Fibroblast of mammary gland (primary cell): ENCODE results near the gene SGO1.
"Not testable (repeated sequence)": the region's sequence is repeated elsewhere in the genome, so short reads cannot be mapped to it uniquely, and the experiment has no call there.

Source experiments
- DNase-seq: peaks from one replicate; pipeline ENCODE4 v3.0.0-alpha.2; 2010; ENCODE audit warnings: low read depth
- H3K4me3 ChIP-seq: 2 replicates; pipeline ENCODE4 v1.5.1; 2011; ENCODE audit warnings: low read depth, mild to moderate bottlenecking, low read length, moderate library complexity; ENCODE audit not compliant: control insufficient read depth
- TF ChIP-seq, protein P1 (sequence below): conservative IDR thresholded peaks from 2 replicates; pipeline ENCODE4 v1.5.1; 2011; ENCODE audit warnings: low read depth, low read length, inconsistent platforms; ENCODE audit not compliant: control insufficient read depth, insufficient read depth

SGO1 gene

DNA sequence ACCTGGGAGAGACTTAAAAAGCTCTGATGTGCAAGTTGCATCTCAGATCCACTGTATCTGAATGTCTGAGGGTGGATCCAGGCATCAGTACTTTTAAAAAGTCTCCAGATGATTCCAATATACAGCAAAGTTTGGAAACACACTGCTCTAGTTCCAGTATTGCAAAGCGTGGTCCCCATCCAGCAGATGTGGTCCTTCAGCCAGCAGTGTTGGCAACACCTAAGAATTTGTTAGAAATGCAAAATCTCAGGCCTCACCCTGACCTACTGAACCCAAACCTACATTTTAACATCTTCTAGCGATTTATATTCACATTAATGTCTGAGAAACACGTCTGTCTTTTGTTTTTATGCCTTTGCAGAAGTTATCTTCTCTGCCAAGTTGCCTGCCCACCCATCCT is 32.2 kb upstream of the SGO1 start:
- H3K4me3 ChIP-seq = no peak overlapping the region
- DNase-seq = no peak
- TF ChIP-seq, protein P1, sequence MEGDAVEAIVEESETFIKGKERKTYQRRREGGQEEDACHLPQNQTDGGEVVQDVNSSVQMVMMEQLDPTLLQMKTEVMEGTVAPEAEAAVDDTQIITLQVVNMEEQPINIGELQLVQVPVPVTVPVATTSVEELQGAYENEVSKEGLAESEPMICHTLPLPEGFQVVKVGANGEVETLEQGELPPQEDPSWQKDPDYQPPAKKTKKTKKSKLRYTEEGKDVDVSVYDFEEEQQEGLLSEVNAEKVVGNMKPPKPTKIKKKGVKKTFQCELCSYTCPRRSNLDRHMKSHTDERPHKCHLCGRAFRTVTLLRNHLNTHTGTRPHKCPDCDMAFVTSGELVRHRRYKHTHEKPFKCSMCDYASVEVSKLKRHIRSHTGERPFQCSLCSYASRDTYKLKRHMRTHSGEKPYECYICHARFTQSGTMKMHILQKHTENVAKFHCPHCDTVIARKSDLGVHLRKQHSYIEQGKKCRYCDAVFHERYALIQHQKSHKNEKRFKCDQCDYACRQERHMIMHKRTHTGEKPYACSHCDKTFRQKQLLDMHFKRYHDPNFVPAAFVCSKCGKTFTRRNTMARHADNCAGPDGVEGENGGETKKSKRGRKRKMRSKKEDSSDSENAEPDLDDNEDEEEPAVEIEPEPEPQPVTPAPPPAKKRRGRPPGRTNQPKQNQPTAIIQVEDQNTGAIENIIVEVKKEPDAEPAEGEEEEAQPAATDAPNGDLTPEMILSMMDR = no peak

DNA sequence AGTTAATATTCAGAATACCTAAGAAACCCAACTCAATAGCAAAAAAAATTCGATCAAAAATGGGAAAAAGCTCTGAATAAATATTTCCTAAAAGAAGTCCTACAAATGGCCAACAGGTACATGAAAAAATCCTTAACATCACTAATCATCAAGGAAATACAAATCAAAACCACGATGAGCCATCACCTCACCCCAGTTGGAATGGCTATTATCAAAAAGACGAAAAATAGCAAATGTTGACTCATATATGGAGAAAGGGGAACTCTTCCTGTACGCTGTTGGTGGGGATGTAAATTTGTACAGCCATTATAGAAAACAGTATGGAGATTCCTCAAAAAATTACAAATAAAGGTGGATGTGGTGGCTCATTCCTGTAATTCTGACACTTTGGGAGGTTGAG is 29.6 kb upstream of the SGO1 start:
- DNase-seq = no peak

GRCh38 chr3:20213491-20213890 is 27.5 kb upstream of the SGO1 start:
- not testable (repeated sequence) for DNase-seq, H3K4me3 ChIP-seq

More for the DNA sequence above, 29.6 kb upstream of the SGO1 start:
- no peak overlapping the region for H3K4me3 ChIP-seq
- TF ChIP-seq, protein P1 = no peak

DNA sequence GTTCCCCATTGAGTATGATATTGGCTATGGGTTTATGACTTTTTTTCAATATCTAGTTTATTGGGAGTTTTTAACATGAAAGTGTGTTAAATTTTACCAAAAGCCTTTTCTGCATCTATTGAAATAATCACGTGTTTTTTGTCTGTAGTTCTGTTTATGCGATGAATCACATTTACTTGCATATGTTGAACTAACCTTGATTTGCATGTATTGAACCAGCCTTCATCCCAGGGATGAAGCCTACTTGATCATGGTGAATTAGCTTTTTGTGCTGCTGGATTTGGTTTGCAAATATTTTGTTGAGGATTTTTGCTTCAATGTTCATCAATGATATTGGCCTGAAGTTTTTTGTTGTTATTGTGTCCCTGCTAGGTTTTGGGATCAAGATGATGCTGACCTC is 21.9 kb upstream of the SGO1 start:
- H3K4me3 ChIP-seq, DNase-seq: not testable (repeated sequence)

DNA sequence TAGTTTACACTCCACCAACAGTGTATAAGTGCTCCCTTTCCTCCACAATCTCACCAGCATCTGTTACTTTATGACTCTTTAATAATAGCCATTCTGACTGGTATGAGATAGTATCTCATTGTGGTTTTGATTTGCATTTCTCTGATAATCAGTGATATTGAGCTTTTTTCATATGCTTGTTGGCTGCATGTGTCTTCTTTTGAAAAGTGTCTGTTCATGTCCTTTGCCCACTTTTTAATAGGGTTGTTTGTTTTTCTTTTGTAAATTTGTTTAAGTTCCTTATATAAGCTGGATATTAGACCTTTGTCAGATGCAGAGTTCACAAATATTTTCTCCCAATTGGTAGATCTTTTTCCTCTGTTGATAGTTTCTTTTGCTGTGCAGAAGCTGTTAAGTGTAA is 19.9 kb upstream of the SGO1 start:
- H3K4me3 ChIP-seq, DNase-seq: not testable (repeated sequence)

DNA sequence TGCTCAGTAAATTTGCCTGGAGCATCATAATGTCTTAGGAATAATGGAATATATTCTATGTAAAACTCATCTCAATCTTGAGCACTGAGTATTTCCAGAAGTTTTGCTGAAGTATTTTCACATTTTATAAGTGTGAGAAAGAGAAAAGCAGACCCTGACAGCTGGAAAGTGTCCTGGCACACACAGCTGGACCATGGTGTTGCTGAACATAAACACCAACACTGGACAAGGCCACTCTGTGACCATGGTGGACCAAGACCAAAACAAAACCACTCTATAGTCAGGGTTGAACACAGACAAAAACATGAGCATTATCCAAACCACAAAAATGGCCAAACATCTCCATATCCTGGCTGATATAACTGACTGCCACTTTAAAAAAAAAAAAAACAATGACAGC is 15.1 kb upstream of the SGO1 start:
- H3K4me3 ChIP-seq = no peak overlapping the region
- DNase-seq = no peak
- TF ChIP-seq, protein P1 = no peak

DNA sequence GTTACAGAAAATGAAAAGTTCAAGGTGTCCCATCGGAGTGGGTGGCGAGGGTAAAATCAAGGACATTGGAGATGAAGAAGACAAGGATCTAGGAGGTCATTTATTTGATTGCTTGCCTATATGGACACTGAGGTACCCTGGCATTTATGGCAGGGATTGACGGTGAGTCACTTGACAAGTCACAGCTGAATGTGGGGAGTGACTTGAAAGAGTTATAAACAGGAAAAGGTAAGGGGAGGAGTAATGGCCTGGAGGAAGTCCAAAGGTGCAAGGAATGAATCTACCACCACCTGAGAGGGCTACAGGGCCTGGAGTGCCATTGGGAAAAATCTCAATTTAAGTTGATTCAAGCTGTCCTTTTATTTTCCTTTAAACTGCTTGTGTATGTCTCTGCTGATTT is 11.8 kb upstream of the SGO1 start:
- TF ChIP-seq, protein P1 = no peak
- DNase-seq = no peak
- H3K4me3 ChIP-seq = no peak overlapping the region

DNA sequence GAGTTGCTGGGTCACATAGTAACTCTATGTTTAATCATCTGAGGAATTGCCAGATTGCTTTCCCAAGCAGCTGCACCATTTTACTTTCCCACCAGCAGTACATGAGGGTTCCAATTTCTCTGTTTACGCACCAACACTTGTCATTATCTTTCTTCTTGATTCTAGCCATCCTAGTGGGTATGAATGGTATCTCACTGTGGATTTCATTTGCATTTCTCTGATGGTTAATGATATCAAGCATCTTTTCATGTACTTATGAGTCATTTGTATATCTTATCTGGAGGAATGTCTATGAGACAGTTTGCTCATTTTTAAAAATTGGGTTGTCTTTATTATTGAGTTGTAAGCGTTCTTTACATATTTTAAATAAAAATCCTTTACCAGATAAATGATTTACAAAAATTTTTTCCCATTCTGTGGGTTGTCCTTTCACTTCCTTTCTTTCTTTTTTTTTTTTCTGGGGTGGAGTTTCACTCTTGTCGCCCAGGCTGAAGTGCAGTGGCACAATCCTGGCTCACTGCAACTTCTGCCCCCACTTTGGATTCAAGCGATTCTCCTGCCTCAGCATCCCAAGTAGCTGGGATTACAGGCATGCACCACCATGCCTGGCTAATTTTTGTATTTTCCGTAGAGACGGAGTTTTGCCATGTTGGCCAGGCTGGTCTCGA is 8.9 kb upstream of the SGO1 start:
- TF ChIP-seq, protein P1 = no peak
- no peak for DNase-seq
- no peak overlapping the region for H3K4me3 ChIP-seq

DNA sequence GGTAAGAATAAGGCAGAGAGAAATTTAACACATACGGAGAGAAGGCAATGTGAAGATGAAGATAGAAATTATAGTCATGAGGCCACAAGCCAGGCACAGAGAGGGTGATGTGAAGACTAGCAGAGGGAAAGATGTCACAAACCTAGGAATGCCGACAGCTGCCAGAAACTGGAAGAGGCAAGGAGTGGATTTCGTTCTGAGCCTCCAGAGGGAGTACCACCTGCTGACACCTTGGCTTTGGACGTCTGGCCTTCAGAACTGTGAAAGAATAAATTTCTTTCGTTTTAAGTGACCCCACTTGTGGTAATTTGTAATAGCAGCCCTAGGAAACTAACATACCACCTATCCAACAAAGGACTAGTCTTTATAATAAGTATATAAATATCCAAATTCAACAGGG is 5.0 kb upstream of the SGO1 start:
- TF ChIP-seq, protein P1 = no peak

More for the DNA sequence above, 5.0 kb upstream of the SGO1 start:
- DNase-seq = no peak
- H3K4me3 ChIP-seq = no peak overlapping the region
